GM08714 (cell line): ENCODE data around the gene TOGARAM2.

Experiments used
- H3K4me3 ChIP-seq: fragments of 200-500 bp; sonication (Bioruptor generic); 2 replicates; pipeline ENCODE4 v1.5.1; 2014; ENCODE audit warnings: mild to moderate bottlenecking, low read length, inconsistent platforms
- ZNF274 ChIP-seq: IDR thresholded peaks from 2 replicates; pipeline ENCODE4 v1.6.1; 2012; ENCODE audit warnings: mild to moderate bottlenecking, low read depth, low read length

The TOGARAM2 gene

DNA sequence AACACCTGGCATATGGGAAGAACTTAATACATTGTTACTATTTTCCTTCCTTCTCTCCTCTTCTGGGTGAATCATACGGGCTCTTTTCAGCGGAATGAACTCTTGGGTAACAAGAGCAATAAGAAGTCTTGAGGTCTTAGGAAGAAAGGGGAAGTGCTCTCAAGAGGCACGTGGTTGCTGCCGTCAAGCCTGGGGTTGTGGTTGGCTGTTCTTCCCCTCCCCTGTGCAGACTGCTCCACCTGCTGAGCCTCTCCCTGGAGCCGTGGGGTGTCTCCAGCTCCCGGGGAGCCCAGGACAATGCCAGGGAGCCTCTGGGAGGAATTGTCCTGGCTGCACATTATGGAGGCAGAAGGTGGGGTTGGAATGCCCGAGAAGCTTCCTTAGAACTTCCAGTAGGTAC lies 19.4 kb downstream of the TOGARAM2 start:
- no peak for TF ChIP-seq ZNF274
- no peak overlapping the region for H3K4me3 ChIP-seq

DNA sequence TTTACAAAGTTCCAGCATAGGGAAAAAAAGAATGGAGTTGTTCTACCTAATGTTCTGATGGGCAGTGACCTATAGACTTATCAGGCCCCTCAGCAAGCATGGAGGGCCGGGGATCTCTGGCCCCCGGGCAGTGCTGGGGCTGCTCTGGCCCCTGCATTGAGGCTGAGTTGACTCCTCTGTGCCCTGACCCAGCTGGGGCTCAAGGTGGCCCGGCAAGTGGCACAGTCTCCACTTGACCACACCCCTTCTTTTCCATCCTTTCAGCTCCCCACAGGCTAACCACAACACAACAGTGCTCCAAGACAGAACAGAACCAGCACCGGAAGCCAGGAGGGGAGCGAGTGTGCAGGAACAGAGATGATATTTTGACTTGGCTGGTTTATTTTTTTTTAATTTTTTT lies 19.9 kb downstream of the TOGARAM2 start:
- TF ChIP-seq ZNF274: no peak
- H3K4me3 ChIP-seq: no peak overlapping the region

DNA sequence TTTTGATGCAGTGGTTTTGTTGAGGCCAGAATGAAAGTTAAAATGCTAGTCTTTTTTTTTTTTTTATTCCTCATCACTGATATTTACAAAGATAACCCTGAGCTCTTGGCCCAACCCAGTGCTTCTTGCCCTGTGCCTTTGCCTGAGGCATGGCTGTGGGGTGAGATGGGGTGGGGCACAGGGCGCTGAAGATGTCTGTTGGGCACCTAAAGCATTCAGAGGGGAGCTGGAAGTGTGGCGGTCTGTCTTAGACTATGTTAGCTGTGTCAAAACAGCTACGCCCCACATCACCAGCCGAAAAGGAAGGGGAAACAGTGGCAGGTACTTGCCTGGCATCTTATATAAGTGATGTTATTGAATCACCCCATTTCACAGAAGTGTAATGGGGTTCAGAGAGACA lies 20.7 kb downstream of the TOGARAM2 start:
- TF ChIP-seq ZNF274: no peak
- H3K4me3 ChIP-seq: no peak overlapping the region

DNA sequence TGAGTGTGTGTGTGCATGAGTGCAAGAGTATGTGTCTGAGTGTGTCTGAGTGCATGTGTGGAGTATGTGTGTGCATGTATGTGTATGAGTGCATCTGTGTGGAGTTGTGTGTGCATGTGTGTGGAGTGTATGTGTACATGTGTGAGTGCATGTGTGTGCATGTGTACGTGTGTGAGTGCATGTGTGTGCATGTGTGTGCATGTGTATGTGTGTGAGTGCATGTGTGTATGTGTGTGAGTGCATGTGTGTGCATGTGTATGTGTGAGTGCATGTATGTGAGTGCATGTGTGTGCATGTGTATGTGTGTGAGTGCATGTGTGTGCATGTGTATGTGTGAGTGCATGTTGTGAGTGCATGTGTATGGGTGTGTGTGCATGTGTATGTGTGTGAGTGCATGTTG lies 23.7 kb downstream of the TOGARAM2 start:
- H3K4me3 ChIP-seq: no peak overlapping the region
- no peak for TF ChIP-seq ZNF274

DNA sequence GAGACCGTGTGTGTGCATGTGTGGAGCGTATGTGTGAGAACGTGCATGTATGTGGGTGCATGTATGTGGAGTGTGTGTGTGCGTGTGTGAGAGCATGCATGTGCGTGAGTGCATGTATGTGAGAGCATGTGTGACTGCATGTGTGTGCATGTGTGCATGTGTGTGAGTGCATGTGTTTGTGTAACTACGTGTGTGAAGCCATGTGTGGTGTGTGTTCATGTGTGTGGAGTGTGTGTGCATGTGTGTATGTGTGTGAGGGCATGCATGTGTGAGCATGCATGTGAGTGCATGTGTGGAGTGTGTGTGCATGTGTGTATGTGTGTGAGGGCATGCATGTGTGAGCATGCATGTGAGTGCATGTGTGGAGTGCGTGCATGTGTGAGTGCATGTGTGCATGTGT lies 24.2 kb downstream of the TOGARAM2 start:
- no peak overlapping the region for H3K4me3 ChIP-seq
- no peak for TF ChIP-seq ZNF274

DNA sequence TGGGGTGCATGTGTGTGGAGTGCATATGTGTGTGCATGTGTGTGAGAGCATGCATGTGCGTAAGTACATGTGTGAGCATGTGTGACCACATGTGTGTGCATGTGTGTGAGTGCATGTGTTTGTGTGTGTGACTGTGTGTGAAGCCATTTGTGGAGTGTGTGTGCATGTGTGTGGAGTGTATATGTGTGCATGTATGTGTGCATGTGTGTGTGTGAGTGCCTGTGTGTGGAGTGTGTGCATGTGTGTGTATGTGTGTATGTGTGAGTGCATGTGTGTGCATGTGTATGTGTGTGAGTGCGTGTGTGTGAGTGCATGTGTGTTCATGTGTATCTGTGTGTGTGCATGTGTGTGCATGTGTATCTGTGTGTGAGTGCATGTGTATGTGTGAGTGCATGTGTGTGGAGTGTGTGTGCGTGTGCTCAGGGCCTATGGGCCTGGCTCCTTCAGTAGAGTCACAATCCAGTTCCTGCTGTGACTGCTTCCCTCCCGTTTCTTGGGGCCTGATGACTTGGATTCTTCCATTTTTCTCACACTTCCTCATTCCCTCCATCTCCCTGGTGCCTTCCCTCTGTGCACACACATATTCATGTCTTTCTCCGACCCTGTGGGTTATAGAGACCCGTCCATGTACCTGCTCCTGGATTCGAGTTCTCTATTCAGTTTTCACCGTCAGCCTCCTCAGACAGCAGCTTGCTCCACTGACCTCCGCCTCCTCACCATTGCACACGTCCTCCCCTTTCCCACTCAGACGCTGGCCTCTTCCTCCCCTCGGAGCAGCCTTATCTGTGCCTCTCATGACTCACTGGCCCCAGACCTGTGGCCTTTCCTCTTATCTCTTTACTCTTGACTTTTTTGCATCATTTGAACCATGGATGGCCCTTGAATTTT lies 25.2 kb downstream of the TOGARAM2 start:
- no peak for TF ChIP-seq ZNF274

DNA sequence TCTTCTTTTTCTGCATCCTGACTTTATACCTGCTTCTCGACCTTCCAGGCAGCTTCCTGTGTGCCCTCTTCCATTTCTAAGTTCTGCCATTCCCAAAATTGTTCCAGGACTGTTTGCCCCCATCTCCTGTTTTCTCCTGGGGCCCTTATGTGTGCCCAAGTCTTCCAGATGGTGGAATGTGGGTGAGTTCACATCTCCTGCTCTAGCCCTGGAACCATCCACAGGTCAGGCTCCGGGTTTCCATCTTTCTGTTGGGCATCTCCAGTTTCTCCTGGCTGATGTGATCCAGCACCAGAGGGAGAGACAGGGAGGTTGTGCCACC lies 25.8 kb downstream of the TOGARAM2 start:
- no peak overlapping the region for H3K4me3 ChIP-seq
- no peak for TF ChIP-seq ZNF274

More for the DNA sequence above, 25.2 kb downstream of the TOGARAM2 start:
- H3K4me3 ChIP-seq: no peak overlapping the region

DNA sequence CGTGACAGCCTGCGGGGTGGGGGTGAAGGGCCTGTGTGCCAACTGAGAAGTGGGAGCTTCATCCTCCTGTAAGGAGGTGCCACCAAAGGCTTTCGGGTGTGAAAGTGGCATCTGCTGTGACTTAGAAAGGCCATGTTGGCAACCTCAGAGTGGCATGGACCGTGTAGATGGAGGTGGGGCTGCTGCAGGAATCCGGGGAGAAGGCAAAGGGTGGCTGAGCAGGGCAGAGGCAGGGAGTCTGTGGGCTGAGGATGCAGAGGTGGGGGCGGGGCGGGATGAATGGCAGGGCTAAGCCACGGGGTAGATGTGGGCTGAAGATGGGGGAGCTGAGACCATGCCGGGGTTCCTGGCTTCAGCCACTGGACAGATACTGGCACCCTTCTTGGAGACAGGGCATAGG lies 28.2 kb downstream of the TOGARAM2 start:
- H3K4me3 ChIP-seq: no peak overlapping the region
- TF ChIP-seq ZNF274: no peak

DNA sequence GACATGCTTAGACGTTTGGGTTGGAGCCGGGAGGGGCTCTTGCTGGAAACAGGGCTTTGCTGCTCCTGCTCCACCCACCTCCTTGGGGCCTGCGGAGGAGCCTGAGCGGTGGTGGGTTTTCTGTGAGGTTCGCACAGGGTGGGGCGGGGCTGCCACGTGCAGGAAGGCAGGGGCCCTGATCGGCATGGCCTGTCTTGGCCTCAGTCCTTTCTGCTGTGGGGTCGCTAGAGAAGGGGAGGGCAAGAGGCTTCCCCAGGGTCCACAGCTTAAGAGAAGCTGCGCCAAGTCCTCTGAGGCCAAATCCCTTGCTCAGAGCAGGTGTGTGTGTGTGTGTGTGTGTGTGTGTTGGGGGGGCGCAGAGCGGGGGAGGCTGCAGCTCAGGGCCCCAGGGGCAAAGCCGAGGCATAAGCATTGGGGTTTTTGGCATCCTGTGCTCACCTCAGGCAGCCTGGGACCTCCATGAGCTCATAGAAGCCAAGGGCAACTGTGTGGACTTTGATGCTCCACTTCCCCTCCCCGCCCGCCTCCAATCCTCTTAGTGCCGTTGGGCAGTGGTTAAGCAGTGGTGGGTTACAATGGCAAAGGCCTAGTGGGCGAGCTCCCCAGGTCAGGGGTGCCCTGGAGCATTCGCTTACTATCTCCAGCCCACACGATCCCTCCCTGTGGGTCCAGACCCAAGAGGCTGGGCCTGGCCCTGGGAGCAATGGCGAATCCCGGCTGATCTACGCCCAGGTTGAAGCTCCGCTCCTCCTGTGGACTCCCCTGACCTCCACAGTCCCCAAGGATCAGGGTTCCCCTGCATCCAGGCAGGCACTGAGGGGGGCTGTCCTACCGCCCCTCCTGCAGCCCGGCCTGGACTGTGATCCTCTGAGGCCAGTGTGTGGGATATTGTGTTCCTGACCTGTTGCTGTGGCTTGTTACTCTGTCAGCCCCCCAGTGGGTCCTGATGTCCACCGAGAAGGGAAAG lies 28.9 kb downstream of the TOGARAM2 start:
- TF ChIP-seq ZNF274: no peak
- no peak overlapping the region for H3K4me3 ChIP-seq

DNA sequence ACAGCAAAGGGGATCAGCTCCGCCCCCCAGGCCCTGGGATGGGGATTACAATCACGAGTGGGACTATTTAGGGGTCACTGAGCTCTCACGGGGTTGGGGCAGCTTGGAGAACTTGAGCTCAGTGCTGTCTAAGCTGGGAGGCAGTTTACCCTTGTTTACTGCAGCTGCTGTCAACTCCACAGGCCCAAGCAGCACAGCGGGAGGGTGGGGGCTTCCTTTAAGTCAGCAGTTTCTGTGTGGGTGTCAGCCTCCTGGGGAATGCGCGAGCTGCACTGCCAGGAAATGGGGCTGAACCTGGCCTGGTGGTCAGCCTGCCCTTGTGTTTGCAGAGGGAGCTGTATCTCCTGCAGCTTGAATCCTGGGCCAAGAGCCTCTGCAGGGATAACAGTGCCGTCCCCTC lies 29.8 kb downstream of the TOGARAM2 start:
- no peak for TF ChIP-seq ZNF274
- no peak overlapping the region for H3K4me3 ChIP-seq

DNA sequence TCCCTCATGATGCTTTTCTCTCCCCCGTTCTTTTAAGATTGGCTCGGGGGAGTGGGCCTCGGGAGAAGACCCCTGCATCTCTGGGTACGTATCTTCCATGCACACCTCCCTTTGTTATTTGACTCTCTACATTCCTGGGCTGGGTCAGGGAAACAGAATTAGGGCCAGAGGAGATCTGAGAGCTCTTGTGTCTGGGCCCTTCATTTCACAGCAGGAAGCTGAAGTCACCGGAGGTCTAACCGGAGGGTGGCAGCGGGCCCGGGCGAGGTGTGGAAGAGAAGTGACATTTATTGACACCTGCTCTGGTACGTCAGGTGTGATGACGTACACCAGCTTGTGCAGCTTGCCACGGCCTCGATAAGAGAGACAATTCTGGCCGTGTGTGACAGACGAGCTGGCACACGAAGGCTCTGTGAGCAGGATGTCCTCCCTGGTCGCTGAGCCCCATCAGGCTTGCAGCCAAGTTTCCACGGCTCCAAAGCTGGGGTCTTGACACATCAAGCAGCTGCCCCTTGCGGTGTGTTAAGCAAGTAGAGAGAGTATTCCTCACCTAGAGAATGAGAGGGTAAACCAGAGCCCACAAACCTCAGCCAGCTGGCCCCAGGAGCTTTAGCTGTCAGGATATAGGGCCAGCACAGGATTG lies 30.4 kb downstream of the TOGARAM2 start:
- TF ChIP-seq ZNF274: no peak
- no peak overlapping the region for H3K4me3 ChIP-seq

DNA sequence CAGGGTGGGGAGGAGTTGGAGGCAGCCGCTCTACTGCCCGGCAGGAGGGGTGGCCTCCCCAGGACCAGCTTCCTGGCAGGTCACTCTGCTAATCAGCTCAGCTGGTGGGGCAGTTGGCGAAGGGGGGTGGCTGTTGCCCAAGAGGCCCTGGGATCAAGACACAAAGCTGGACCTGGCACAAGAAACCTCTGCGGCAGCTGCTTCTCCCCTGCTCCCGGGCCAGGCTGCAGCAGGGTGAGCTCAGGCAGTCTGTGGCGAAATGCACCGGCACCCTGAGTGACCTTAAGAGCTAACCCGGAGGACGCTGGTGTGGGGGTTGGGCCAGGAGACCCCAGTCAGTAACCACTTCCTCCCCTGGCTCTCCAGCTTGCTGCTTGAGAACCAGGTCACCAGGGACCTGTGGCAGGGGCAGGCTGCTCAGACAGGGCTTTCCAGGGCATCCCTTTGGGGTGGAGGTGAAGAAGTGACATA lies 31.1 kb downstream of the TOGARAM2 start:
- TF ChIP-seq ZNF274: no peak
- H3K4me3 ChIP-seq: no peak overlapping the region

DNA sequence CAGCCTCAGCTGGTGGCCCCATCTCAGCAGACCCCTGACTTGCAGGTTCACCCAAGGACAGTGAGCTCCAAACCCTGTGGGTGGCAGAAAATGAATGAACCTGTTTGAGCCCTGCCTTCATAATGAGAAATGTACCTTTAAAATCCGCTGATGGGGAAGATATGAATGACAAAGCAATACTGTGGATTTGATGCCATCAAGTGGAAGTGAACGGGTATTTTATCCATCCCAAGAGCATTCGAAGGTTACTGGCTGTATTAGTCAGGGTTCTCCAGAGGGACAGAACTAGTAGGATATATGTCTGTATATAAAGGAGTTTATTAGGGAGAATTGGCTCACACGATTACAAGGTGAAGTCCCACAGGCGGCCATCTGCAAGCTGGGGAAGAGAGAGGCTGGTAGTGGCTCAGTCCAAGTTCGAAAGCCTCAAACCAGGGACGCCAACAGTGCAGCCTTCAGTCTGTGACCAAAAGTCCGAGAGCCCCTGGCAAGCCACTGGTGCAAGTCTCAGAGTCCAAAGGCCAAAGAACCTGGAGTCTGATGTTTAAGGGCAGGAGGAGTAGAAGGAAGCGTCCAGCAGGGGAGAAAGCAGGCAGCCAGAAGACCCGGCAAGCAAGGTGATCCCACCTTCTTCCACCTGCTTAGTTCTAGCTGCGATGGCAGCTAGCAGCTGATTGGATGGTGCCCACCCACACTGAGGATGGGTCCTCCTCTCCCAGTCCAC lies 32.1 kb downstream of the TOGARAM2 start:
- H3K4me3 ChIP-seq: no peak overlapping the region
- no peak for TF ChIP-seq ZNF274

DNA sequence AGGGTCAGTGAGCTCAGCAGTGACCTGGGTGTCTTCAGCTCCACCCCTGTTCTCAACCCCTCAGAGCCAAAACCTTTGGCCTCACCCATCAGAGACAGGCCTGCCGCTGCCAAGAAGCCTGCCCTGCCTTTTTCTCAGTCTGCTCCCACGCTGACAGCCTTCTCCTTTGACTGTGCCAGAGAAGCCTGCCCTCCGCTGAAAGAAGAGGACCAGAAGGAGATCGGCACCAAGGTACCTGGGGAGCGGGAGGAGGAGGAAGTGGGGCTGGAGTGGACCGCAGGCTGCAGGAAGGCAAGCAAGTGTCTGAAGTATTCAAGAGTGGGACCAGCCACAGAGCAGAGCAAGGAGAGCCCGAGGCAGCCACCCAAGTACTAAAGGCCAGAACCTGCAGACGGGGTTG lies 33.2 kb downstream of the TOGARAM2 start:
- no peak overlapping the region for H3K4me3 ChIP-seq
- no peak for TF ChIP-seq ZNF274
